Mesenchymal stem cell (in vitro differentiated cells and primary cell): ENCODE results near the gene GBF1.

ENCODE experiments used
- DNase-seq: peaks from one replicate; pipeline ENCODE4 v3.0.0-alpha.2; 2013
- H2AFZ ChIP-seq: one replicate; pipeline ENCODE4 v1.6.1; 2013; ENCODE audit warnings: low read depth, mild to moderate bottlenecking, control low read depth, inconsistent platforms, low read length, moderate library complexity
- H2AK5ac ChIP-seq: 2 replicates; pipeline ENCODE4 v1.6.1; 2013; ENCODE audit warnings: low read length, moderate library complexity, mild to moderate bottlenecking, inconsistent platforms; ENCODE audit not compliant: severe bottlenecking
- H2BK120ac ChIP-seq: one replicate; pipeline ENCODE4 v1.6.1; 2013; ENCODE audit warnings: low read depth, mild to moderate bottlenecking, inconsistent platforms, low read length, moderate library complexity
- H2BK12ac ChIP-seq, 2 experiments: one replicate each; pipeline ENCODE4 v1.6.1; 2013; ENCODE audit warnings: inconsistent platforms in 2 of 2, low read length in 2 of 2, mild to moderate bottlenecking in 2 of 2, moderate library complexity in 2 of 2, control low read depth in 1 of 2
- H2BK15ac ChIP-seq: one replicate; pipeline ENCODE4 v1.6.1; 2013; ENCODE audit warnings: mild to moderate bottlenecking, low read depth, inconsistent platforms; ENCODE audit not compliant: poor library complexity, severe bottlenecking
- H2BK5ac ChIP-seq: 2 replicates; pipeline ENCODE4 v1.6.1; 2013; ENCODE audit warnings: low read depth, mild to moderate bottlenecking, low read length, control low read depth, inconsistent platforms; ENCODE audit not compliant: poor library complexity, severe bottlenecking
- H3K14ac ChIP-seq, 2 experiments: one replicate each; pipeline ENCODE4 v1.6.1; 2013; ENCODE audit warnings: inconsistent platforms in 2 of 2, low read length in 2 of 2, control low read depth in 1 of 2, mild to moderate bottlenecking in 1 of 2, moderate library complexity in 1 of 2
- H3K18ac ChIP-seq, 2 experiments: one replicate each; pipeline ENCODE4 v1.6.1; 2013; ENCODE audit warnings: inconsistent platforms in 2 of 2, low read length in 2 of 2, control low read depth in 1 of 2, low read depth in 1 of 2, mild to moderate bottlenecking in 1 of 2
- H3K23ac ChIP-seq, 2 experiments: one replicate each; pipeline ENCODE4 v1.6.1; 2013; ENCODE audit warnings: inconsistent platforms in 2 of 2, low read length in 2 of 2, mild to moderate bottlenecking in 2 of 2, moderate library complexity in 2 of 2, control low read depth in 1 of 2
- H3K27ac ChIP-seq: 2 replicates; pipeline ENCODE4 v1.5.1; 2013; ENCODE audit warnings: mild to moderate bottlenecking, moderate library complexity, low read length, control low read depth, inconsistent platforms; ENCODE audit not compliant: poor library complexity, severe bottlenecking
- H3K27me3 ChIP-seq, 2 experiments: 2 replicates each; pipeline versions ENCODE4 v1.6.1 to v1.7.0; 2013; ENCODE audit warnings: low read length in 2 of 2, mild to moderate bottlenecking in 2 of 2, moderate library complexity in 2 of 2, control low read depth in 1 of 2, inconsistent platforms in 1 of 2; ENCODE audit not compliant: control insufficient read depth in 1 of 2, insufficient read depth in 1 of 2
- H3K36me3 ChIP-seq, 2 experiments: 2 replicates each; pipeline versions ENCODE4 v1.6.1 to v1.7.0; 2013; ENCODE audit warnings: low read length in 2 of 2, control low read depth in 1 of 2, inconsistent platforms in 1 of 2, low read depth in 1 of 2, mild to moderate bottlenecking in 1 of 2; ENCODE audit not compliant: insufficient read depth in 2 of 2, control insufficient read depth in 1 of 2
- H3K4ac ChIP-seq, 2 experiments: one replicate each; pipeline ENCODE4 v1.6.1; 2013; ENCODE audit warnings: inconsistent platforms in 2 of 2, low read length in 2 of 2, mild to moderate bottlenecking in 2 of 2, moderate library complexity in 2 of 2, control low read depth in 1 of 2, low read depth in 1 of 2
- H3K4me1 ChIP-seq: 2 replicates; pipeline ENCODE4 v1.6.1; 2013; ENCODE audit warnings: low read depth, low read length, control low read depth; ENCODE audit not compliant: control insufficient read depth, insufficient read depth
- H3K4me2 ChIP-seq: 2 replicates; pipeline ENCODE4 v1.6.1; 2013; ENCODE audit warnings: low read length, mild to moderate bottlenecking, inconsistent platforms; ENCODE audit not compliant: poor library complexity, severe bottlenecking
- H3K4me3 ChIP-seq, 2 experiments: 2 replicates each; pipeline versions ENCODE4 v1.5.1 to v1.7.0; 2013; ENCODE audit warnings: low read length in 2 of 2, mild to moderate bottlenecking in 2 of 2, control low read depth in 1 of 2, low read depth in 1 of 2; ENCODE audit not compliant: insufficient read depth in 1 of 2
- H3K79me1 ChIP-seq: replicated peaks from 2 replicates; pipeline ENCODE4 v1.6.1; 2013; ENCODE audit warnings: mild to moderate bottlenecking, control low read depth, low read length, inconsistent platforms; ENCODE audit not compliant: poor library complexity, severe bottlenecking
- H3K9ac ChIP-seq: 2 replicates; pipeline ENCODE4 v1.7.0; 2013; ENCODE audit warnings: mild to moderate bottlenecking, low read length, moderate library complexity
- H3K9me3 ChIP-seq: 2 replicates; pipeline ENCODE4 v1.7.0; 2013; ENCODE audit warnings: mild to moderate bottlenecking, low read length; ENCODE audit not compliant: control insufficient read depth
- H4K8ac ChIP-seq: one replicate; pipeline ENCODE4 v1.6.1; 2013; ENCODE audit warnings: inconsistent platforms, mild to moderate bottlenecking, low read length, moderate library complexity
- H4K91ac ChIP-seq: one replicate; pipeline ENCODE4 v1.6.1; 2013; ENCODE audit warnings: mild to moderate bottlenecking, low read length, inconsistent platforms
- WGBS: methylation state at CpG from one replicate; pipeline ENCODE4 v1.1.7; 2013; ENCODE audit warnings: mixed read lengths; 5-methylcytosine and 5-hydroxymethylcytosine counted together

Gene GBF1

DNA sequence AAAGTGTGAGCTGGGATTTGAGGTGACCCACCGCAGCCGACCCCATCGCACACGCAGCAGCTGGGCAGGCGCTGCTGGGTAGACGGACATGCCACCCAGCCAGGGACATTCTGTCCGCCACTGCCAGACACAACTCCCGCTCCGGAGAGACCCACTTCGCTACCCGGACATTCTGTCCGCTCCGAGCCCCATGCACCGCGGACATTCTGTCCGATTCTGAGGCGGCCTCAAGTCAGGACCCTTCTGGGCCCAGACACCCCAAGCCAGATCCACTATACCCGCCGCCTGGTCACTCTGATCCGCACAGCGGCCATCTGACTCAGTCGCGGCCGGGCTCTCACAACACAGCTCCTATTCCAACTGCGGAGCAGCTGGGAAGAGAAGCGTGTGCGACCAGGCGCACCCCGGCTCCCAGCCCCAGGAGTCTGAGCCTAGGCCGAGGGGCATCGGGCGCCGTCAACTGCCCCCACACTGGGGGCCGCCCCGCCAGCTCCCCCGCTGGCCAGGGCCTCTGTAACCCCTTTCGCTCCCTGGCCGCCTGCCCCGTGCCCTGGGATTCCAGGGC, 4.8 kb upstream of the GBF1 start:
- Histone ChIP-seq H2AFZ (no peak overlapping the region), H3K79me1 (peaks cover 5% of the 10 kb centered on the region), H2BK5ac (peak overlapping the region; percentile 35), H3K4me3 (peak overlapping the region; percentile 66 to 88), H3K27me3 (peaks cover 22 to 35% of the 10 kb centered on the region in 2 experiments), H3K27ac (no peak overlapping the region), H3K9me3 (no peaks in the 10 kb centered on the region), H3K4me1 (peaks cover 22% of the 10 kb centered on the region), H2AK5ac (no peak overlapping the region), H4K91ac (no peak overlapping the region), H3K14ac (no peak overlapping the region), H4K8ac (no peak overlapping the region), H3K23ac (peak overlapping the region in 1 of 2 experiments; percentile 52), H2BK12ac (no peak overlapping the region), H2BK120ac (no peak overlapping the region), H3K4ac (no peak overlapping the region), H3K9ac (peak overlapping the region; percentile 49), H3K36me3 (no peaks in the 10 kb centered on the region), H3K18ac (no peak overlapping the region), H3K4me2 (peak overlapping the region; percentile 93), H2BK15ac (peak overlapping the region; percentile 23)
- peak; percentile 39 for DNase-seq
- 27% methylated on average over 39 of the region's 39 CpGs for WGBS

GRCh38 chr10:102241032-102241443, 4.3 kb upstream of the GBF1 start:
- WGBS, result 3% methylated on average over 20 of the region's 20 CpGs
- peak overlapping the region in 1 of 2 experiments; percentile 64 for H3K18ac ChIP-seq
- no peak overlapping the region for H3K14ac ChIP-seq
- no peak overlapping the region for H2AFZ ChIP-seq
- no peak overlapping the region for H2BK12ac ChIP-seq
- H2BK120ac ChIP-seq, result no peak overlapping the region
- peak overlapping the region in 1 of 2 experiments; percentile 14 for H3K23ac ChIP-seq
- H4K91ac ChIP-seq, result no peak overlapping the region
- no peak overlapping the region for H2AK5ac ChIP-seq
- H2BK5ac ChIP-seq, result no peak overlapping the region
- H3K4me3 ChIP-seq, result peak overlapping the region; percentile 66 to 88
- no peaks in the 10 kb centered on the region for H3K36me3 ChIP-seq
- peaks cover 5% of the 10 kb centered on the region for H3K79me1 ChIP-seq
- no peak overlapping the region for H3K4ac ChIP-seq
- peak overlapping the region; percentile 93 for H3K4me2 ChIP-seq
- no peak overlapping the region for H4K8ac ChIP-seq
- no peak overlapping the region for H2BK15ac ChIP-seq
- H3K27me3 ChIP-seq, result peaks cover 22 to 34% of the 10 kb centered on the region in 2 experiments
- no peaks in the 10 kb centered on the region for H3K9me3 ChIP-seq
- peak; percentile 39 for DNase-seq
- peaks cover 17% of the 10 kb centered on the region for H3K4me1 ChIP-seq
- H3K9ac ChIP-seq, result peak overlapping the region; percentile 49
- H3K27ac ChIP-seq, result no peak overlapping the region

DNA sequence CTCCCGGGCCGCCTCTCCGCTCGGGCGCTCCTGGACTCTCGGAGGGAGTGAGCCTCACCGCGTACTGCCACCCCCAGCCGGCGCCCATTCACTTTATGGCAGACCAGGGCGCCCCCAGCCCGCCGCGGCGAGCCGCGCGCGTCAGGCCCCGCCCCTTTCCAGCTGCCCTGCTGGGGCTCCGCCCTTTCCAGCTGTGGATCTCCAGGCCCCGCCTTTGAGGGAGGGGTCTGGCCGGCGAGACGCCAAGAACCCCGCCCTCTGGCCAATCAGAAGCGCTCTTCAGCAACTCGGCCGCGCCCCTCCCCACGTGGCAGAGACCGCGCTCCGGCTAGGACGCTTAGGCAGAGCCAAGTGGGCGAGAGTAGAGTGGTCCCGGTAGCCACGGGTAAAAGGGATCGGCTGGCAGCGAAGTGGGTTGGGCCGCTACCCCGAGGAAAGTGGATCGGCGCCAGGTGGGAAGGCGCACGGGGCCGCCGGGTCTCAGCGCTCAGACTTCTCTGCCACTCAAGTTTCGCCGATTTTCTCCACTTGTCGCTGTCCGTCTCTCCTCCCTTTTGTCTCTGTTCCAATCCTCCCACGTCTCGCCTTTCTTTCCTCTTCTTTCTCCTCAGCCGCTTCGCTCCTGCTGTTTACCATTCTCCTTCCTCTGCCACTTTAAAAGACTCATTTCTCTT, 3.8 kb upstream of the GBF1 start, which contains the start of gene PITX3:
TSS of gene PITX3 (minus strand) at position 69 of the 674 bp plus-strand sequence. CDS start 9,432 bp downstream, outside the sequence.
- H2AFZ ChIP-seq, result peak within 1 kb of the TSS; percentile 73
- WGBS, result under 1% methylated on average over 57 of the region's 57 CpGs

GRCh38 chr10:102242118-102242485, 3.2 kb upstream of the GBF1 start:
- Histone ChIP-seq H3K4me1 (peaks cover 17% of the 10 kb centered on the region), H3K4me2 (peak overlapping the region; percentile 93), H2BK5ac (no peak overlapping the region), H2AFZ (no peak overlapping the region), H3K4ac (no peak overlapping the region), H3K36me3 (no peaks in the 10 kb centered on the region), H3K27me3 (peaks cover 22 to 29% of the 10 kb centered on the region in 2 experiments), H3K27ac (no peak overlapping the region), H3K79me1 (peaks cover 5% of the 10 kb centered on the region), H3K14ac (no peak overlapping the region), H2BK120ac (no peak overlapping the region), H3K23ac (no peak overlapping the region), H3K4me3 (peak overlapping the region in 1 of 2 experiments; percentile 88), H2BK12ac (no peak overlapping the region), H3K9me3 (no peaks in the 10 kb centered on the region), H4K91ac (no peak overlapping the region), H2AK5ac (no peak overlapping the region), H4K8ac (no peak overlapping the region), H2BK15ac (no peak overlapping the region), H3K18ac (no peak overlapping the region), H3K9ac (peak overlapping the region; percentile 59)
- 38% methylated on average over 7 of the region's 7 CpGs for WGBS
- no peak for DNase-seq

More for the DNA sequence above, 3.8 kb upstream of the GBF1 start, which contains the start of gene PITX3:
- H4K91ac ChIP-seq, result no peak within 1 kb of the TSS
- peak within 1 kb of the TSS in 1 of 2 experiments; percentile 64 for H3K18ac ChIP-seq
- H3K9ac ChIP-seq, result peak within 1 kb of the TSS; percentile 59
- H3K4me2 ChIP-seq, result peak within 1 kb of the TSS; percentile 93
- no peak within 1 kb of the TSS for H3K14ac ChIP-seq
- H3K27me3 ChIP-seq, result peaks cover 22 to 29% of the 10 kb centered on the region in 2 experiments
- no peak within 1 kb of the TSS for H2BK120ac ChIP-seq
- no peak within 1 kb of the TSS for H2AK5ac ChIP-seq
- H3K79me1 ChIP-seq, result peaks cover 5% of the 10 kb centered on the region
- peak within 1 kb of the TSS; percentile 33 for H4K8ac ChIP-seq
- no peak within 1 kb of the TSS for H3K4ac ChIP-seq
- peak within 1 kb of the TSS; percentile 23 for H2BK15ac ChIP-seq
- peak within 1 kb of the TSS in 1 of 2 experiments; percentile 14 for H3K23ac ChIP-seq
- H3K9me3 ChIP-seq, result no peaks in the 10 kb centered on the region
- peak within 1 kb of the TSS in 1 of 2 experiments; percentile 57 for H2BK12ac ChIP-seq
- peak; percentile 94 for DNase-seq
- H3K27ac ChIP-seq, result no peak within 1 kb of the TSS
- peaks cover 17% of the 10 kb centered on the region for H3K4me1 ChIP-seq
- H3K4me3 ChIP-seq, result peak within 1 kb of the TSS; percentile 67 to 88
- H3K36me3 ChIP-seq, result no peaks in the 10 kb centered on the region
- H2BK5ac ChIP-seq, result peak within 1 kb of the TSS; percentile 35
